ENCODE data around the gene SLC16A3.

GRCh38 chr17:82224666-82225065, 4.2 kb upstream of the SLC16A3 start:
- no peak for TF ChIP-seq CTCF (IDR thresholded peaks at IDR 0.05)
- no peak for TF ChIP-seq POLR2A (IDR thresholded peaks at IDR 0.05)
